Medulla oblongata (tissue), 1 donor: ENCODE data around the gene KAT7.

ENCODE experiments used
- DNase-seq: peaks from one replicate; pipeline ENCODE4 v3.0.0-alpha.2; 2015; ENCODE audit errors: extremely low spot score

KAT7 gene

GRCh38 chr17:49760932-49761558 lies 27.4 kb upstream of the KAT7 start:
- DNase-seq, result no peak

- no peak for DNase-seq
Measured at GRCh38 chr17:49762151-49762941, 26.1 kb upstream of the KAT7 start.

- DNase-seq, result peak; percentile 99
Measured at GRCh38 chr17:49763735-49764558, 24.5 kb upstream of the KAT7 start, which contains the start of gene FAM117A. Gene FAM117A (minus strand): TSS chr17:49764131. CDS start chr17:49764087, 44 bp downstream.

GRCh38 chr17:49764559-49765180 lies 23.8 kb upstream of the KAT7 start:
- peak; percentile 26 for DNase-seq

GRCh38 chr17:49766918-49767530 lies 21.5 kb upstream of the KAT7 start:
- no peak for DNase-seq

GRCh38 chr17:49775546-49776260 lies 12.8 kb upstream of the KAT7 start:
- no peak for DNase-seq

- peak; percentile 40 for DNase-seq
Measured at GRCh38 chr17:49776551-49777300, 11.8 kb upstream of the KAT7 start.

- no peak for DNase-seq
Measured at GRCh38 chr17:49777563-49777962, 10.9 kb upstream of the KAT7 start.

GRCh38 chr17:49779156-49779738 lies 9.2 kb upstream of the KAT7 start:
- DNase-seq, result no peak

- DNase-seq, result peak; percentile 60
Measured at GRCh38 chr17:49779739-49780231, 8.7 kb upstream of the KAT7 start.

- DNase-seq, result no peak
Measured at GRCh38 chr17:49783071-49783715, 5.3 kb upstream of the KAT7 start.

- no peak for DNase-seq
Measured at GRCh38 chr17:49783791-49784190, 4.7 kb upstream of the KAT7 start.

- no peak for DNase-seq
Measured at GRCh38 chr17:49784636-49785035, 3.8 kb upstream of the KAT7 start.

- no peak for DNase-seq
Measured at GRCh38 chr17:49787884-49788477, 500 bp upstream of the KAT7 start.

GRCh38 chr17:49789243-49789578 lies 730 bp downstream of the KAT7 start:
- DNase-seq, result no peak

GRCh38 chr17:49793309-49793708 lies 4.8 kb downstream of the KAT7 start:
- no peak for DNase-seq

GRCh38 chr17:49795372-49795771 lies 6.9 kb downstream of the KAT7 start:
- no peak for DNase-seq

- DNase-seq, result no peak
Measured at GRCh38 chr17:49798182-49798581, 9.7 kb downstream of the KAT7 start.

- no peak for DNase-seq
Measured at GRCh38 chr17:49798738-49799137, 10.3 kb downstream of the KAT7 start.
